Measurements from ENCODE around the gene PCNT. TPM values are rescaled to one million over a fixed set of nuclear protein-coding genes. Genes with fewer than 3 reads are reported as not detected.

The PCNT gene
- total and polyA plus RNA-seq, 2 of the 4 experiments (the other 2 are of a cell fraction), result 10.0 to 19.4 TPM

- 0 out of 2 replicates have a peak within 1 kb of the TSS, but pooled peaks have one; percentile 38 for H2BK120ac ChIP-seq (ENCODE audit: low read depth, low read length)
- H4K20me1 ChIP-seq (ENCODE audit: insufficient read depth, low read length), result peaks cover 15% of the 10 kb centered on the region
- intact Hi-C loops (cut with micrococcal nuclease), result loop anchor here (1.0 to 5.0 kb wide), 2 partner anchors 40 to 313 kb away; no protein-coding TSS in a partner anchor
- peak within 1 kb of the TSS; percentile 86 for H3K4ac ChIP-seq (ENCODE audit: low read depth, low read length)
- peaks cover 16 to 63% of the 10 kb centered on the region in 2 experiments for H3K79me1 ChIP-seq (ENCODE audit: low read depth in 1 of 2, low read length in 2 of 2)
- DNase-seq (no peak), ATAC-seq (ENCODE audit: low read depth) (no peak)
- peak within 1 kb of the TSS; percentile 59 for H4K5ac ChIP-seq (ENCODE audit: low read depth, low read length)
- no peak within 1 kb of the TSS for H2BK15ac ChIP-seq (ENCODE audit: low read depth, low read length)
- in situ Hi-C loops (cut with MboI; ENCODE audit: low sequenced_read_pairs), result no loop called here
- peak within 1 kb of the TSS; percentile 87 for H2BK5ac ChIP-seq (ENCODE audit: low read depth, low read length, poor library complexity, severe bottlenecking)
- peaks cover 14% of the 10 kb centered on the region for H3K9me1 ChIP-seq (ENCODE audit: insufficient read depth, low read length)
- peak within 1 kb of the TSS; percentile 70 for H3K14ac ChIP-seq (replicated peaks; ENCODE audit: low read depth, low read length)
- peak within 1 kb of the TSS; percentile 23; the same call in 1 of the 2 replicates for H2AK5ac ChIP-seq (ENCODE audit: low read depth, low read length)
- dilution Hi-C loops (cut with HindIII; ENCODE audit: low sequenced_read_pairs, unreplicated experiment), result no loop called here
- H3K18ac ChIP-seq (ENCODE audit: low read depth, low read length), result peak within 1 kb of the TSS; percentile 21; the same call in 1 of the 2 replicates
- no peaks in the 10 kb centered on the region for H3K9me3 ChIP-seq (ENCODE audit: control insufficient read depth, insufficient read depth, low read length)
- peak within 1 kb of the TSS; percentile 59 to 87 for H4K8ac ChIP-seq (ENCODE audit: low read depth in 2 of 2, low read length in 2 of 2)
- TF ChIP-seq MAFK (IDR thresholded peaks at IDR 0.05; ENCODE audit: low read depth, low read length), result no peak
- TF ChIP-seq FOS (IDR thresholded peaks at IDR 0.05; ENCODE audit: low read depth, low read length), result no peak
- no peak for TF ChIP-seq CTCF (conservative IDR thresholded peaks at IDR 0.05; ENCODE audit: low read depth, low read length)
- TF ChIP-seq MXI1 (IDR thresholded peaks at IDR 0.05; ENCODE audit: borderline replicate concordance, low read depth, low read length), result no peak
- TF ChIP-seq BHLHE40 (IDR thresholded peaks at IDR 0.05; ENCODE audit: low read depth, low read length), result no peak
- peak within 1 kb of the TSS; percentile 92 for H3K9ac ChIP-seq (ENCODE audit: low read depth, low read length)
- WGBS, 2 experiments (ENCODE audit: extremely low coverage in 2 of 2, insufficient read length in 1 of 2), result no CpG with 5 or more reads among the region's 6 CpGs
- H3K27ac ChIP-seq (ENCODE audit: insufficient read depth, low read length), result peak within 1 kb of the TSS; percentile 95
- peak within 1 kb of the TSS; percentile 91 for H2AFZ ChIP-seq (replicated peaks; ENCODE audit: low read length, poor library complexity)
- peak within 1 kb of the TSS; percentile 40; the same call in 1 of the 2 replicates for H4K91ac ChIP-seq (ENCODE audit: insufficient read depth, low read depth, low read length)
- H3K23ac ChIP-seq (ENCODE audit: low read depth, low read length), result peak within 1 kb of the TSS; percentile 10
- H3K4me3 ChIP-seq (ENCODE audit: insufficient read depth, low read depth, low read length), result peak within 1 kb of the TSS; percentile 69
- peak within 1 kb of the TSS; percentile 17; the same call in 1 of the 2 replicates for H3K56ac ChIP-seq (ENCODE audit: extremely low read depth, insufficient read depth, low read length)
- peaks cover 22% of the 10 kb centered on the region for H3K36me3 ChIP-seq (ENCODE audit: control insufficient read depth, insufficient read depth, low read length)
- H2AK9ac ChIP-seq (replicated peaks; ENCODE audit: low read depth, low read length, poor library complexity), result peak within 1 kb of the TSS; percentile 89
- peak within 1 kb of the TSS; percentile 79 for H3K4me2 ChIP-seq (ENCODE audit: low read depth, low read length)
- POLR2A ChIA-PET (ENCODE audit: unreplicated experiment), result no interaction called here
- CTCF ChIA-PET, result interaction anchor here (0.8 kb wide), 1 partner anchor 998 kb away, joined by 3 read pairs; the partner anchor contains the start of gene POFUT2
- H3K27me3 ChIP-seq (ENCODE audit: control insufficient read depth, insufficient read depth, low read length), result no peaks in the 10 kb centered on the region
- no peak within 1 kb of the TSS for H2BK20ac ChIP-seq (ENCODE audit: low read depth, low read length)
- BruUV-seq (replicated peaks), result no TSS peak
- peaks cover 12% of the 10 kb centered on the region for H3K4me1 ChIP-seq (ENCODE audit: control insufficient read depth, insufficient read depth, low read length)
Observed at GRCh38 chr21:46285206-46285661, 38.7 kb upstream of the PCNT start, which contains the start of gene MCM3AP. Gene MCM3AP, minus strand, starts transcription at chr21:46285611. Its CDS starts 325 bp downstream, at chr21:46285286.
